Smooth muscle cell (in vitro differentiated cells): ENCODE measurements around the gene MAPKAPK3. TPM values are rescaled to one million over a fixed set of nuclear protein-coding genes. Genes with fewer than 3 reads are reported as not detected.
"Not testable (repeated sequence)": the region's sequence is repeated elsewhere in the genome, so short reads cannot be mapped to it uniquely, and the experiment has no call there.

Source experiments
- DNase-seq: peaks from one replicate; lab custom pipeline; 2025; ENCODE audit not compliant: unreplicated experiment; lab: John Stamatoyannopoulos, UW
- H2AFZ ChIP-seq: fragments of 200-600 bp; sonication (generic); 2 replicates; pipeline ENCODE4 v1.6.0; 2016; ENCODE audit warnings: antibody characterized with exemption, low read depth, mild to moderate bottlenecking
- H3F3A ChIP-seq: fragments of 200-600 bp; sonication (generic); 2 replicates; pipeline ENCODE4 v1.6.0; 2017; ENCODE audit warnings: antibody characterized with exemption, low read depth
- H3K27ac ChIP-seq: fragments of 200-600 bp; sonication (generic); 2 replicates; pipeline ENCODE4 v1.5.1; 2016; ENCODE audit warnings: low read depth, mild to moderate bottlenecking
- H3K27me3 ChIP-seq: fragments of 200-600 bp; sonication (generic); 2 replicates; pipeline ENCODE4 v1.6.1; 2016; ENCODE audit warnings: low read depth, mild to moderate bottlenecking
- H3K36me3 ChIP-seq: fragments of 200-600 bp; sonication (generic); 2 replicates; pipeline ENCODE4 v1.5.1; 2016; ENCODE audit warnings: low read depth
- H3K4me1 ChIP-seq: fragments of 200-600 bp; sonication (generic); 2 replicates; pipeline ENCODE4 v1.5.1; 2016; ENCODE audit warnings: low read depth
- H3K4me2 ChIP-seq: fragments of 200-600 bp; sonication (generic); 2 replicates; pipeline ENCODE4 v1.6.0; 2016; ENCODE audit warnings: mild to moderate bottlenecking
- H3K4me3 ChIP-seq: fragments of 200-600 bp; sonication (generic); 2 replicates; pipeline ENCODE4 v1.5.1; 2016; ENCODE audit warnings: mild to moderate bottlenecking
- H3K79me2 ChIP-seq: fragments of 200-600 bp; sonication (generic); 2 replicates; pipeline ENCODE4 v1.6.0; 2016; ENCODE audit warnings: low read depth, mild to moderate bottlenecking
- H3K9ac ChIP-seq: fragments of 200-600 bp; sonication (generic); 2 replicates; pipeline ENCODE4 v1.6.0; 2016; ENCODE audit warnings: low read depth
- H3K9me3 ChIP-seq: fragments of 200-600 bp; sonication (generic); replicated peaks from 2 replicates; pipeline ENCODE4 v1.5.1; 2016; ENCODE audit warnings: low read depth
- H4K20me1 ChIP-seq: fragments of 200-600 bp; sonication (generic); 2 replicates; pipeline ENCODE4 v1.6.0; 2016; ENCODE audit warnings: low read depth
- CTCF ChIP-seq: fragments of 200-600 bp; sonication (generic); IDR thresholded peaks from 2 replicates; pipeline ENCODE4 v1.5.1; 2017; ENCODE audit warnings: borderline replicate concordance, mild to moderate bottlenecking, antibody characterized with exemption; ENCODE audit not compliant: insufficient read depth, poor library complexity, severe bottlenecking
- WGBS: methylation state at CpG from one replicate; pipeline ENCODE4 v1.1.7; 2016; ENCODE audit warnings: low lambda C conversion rate; 5-methylcytosine and 5-hydroxymethylcytosine counted together
- polyA plus RNA-seq: library from polyadenylated mRNA; unstranded; fragments of >200 nt; fragmentation: Nextera tagmentation; extraction: Ambion mirVana; gene quantifications from 2 replicates; pipeline ENCODE4 v1.2.1, GENCODE V29; 2016
- total RNA-seq: library from RNA; depleted of rRNA; stranded (reverse); fragments of >200 nt; gene quantifications from 2 replicates; pipeline ENCODE4 v1.2.3, GENCODE V29; 2014

MAPKAPK3 gene
- total and polyA plus RNA-seq, 2 experiments from 2014 or later: 17.1 to 18.7 TPM

DNA sequence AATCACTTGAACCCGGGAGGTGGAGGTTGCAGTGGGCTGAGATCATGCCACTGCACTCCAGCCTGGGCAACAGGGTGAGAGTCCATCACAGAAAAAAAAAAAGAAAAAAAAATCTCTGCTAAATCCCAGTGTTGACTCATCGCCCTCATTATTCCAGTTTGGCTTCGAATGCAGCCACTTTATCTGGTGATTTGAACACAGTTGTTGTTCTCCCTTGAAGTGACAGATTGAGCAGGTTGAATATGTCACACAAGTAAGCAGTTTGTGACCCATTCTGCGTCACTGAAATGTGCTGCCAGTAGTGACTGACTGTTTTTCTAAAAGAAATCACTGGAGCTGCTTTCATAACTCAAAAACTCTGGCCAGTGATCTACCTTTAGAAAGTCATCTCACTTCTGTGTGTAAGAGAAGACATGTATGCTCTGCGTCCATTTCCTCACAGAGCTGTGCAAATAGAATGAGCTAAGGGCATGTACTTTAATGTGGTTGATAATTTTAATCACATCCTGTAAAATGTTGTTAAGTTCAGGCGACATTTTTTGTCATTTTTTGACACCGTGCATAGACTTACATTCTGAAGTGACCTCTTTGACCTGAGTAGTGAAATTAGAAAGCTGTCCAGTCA lies 70.3 kb downstream of the MAPKAPK3 start:
- Histone ChIP-seq H3K36me3 (no peaks in the 10 kb centered on the region), H3K4me2 (no peak overlapping the region), H3F3A (no peaks in the 10 kb centered on the region), H3K4me3 (no peak overlapping the region), H3K27me3 (no peaks in the 10 kb centered on the region), H3K27ac (no peak overlapping the region), H3K79me2 (no peaks in the 10 kb centered on the region), H3K9ac (no peak overlapping the region), H2AFZ (no peak overlapping the region), H3K4me1 (no peaks in the 10 kb centered on the region), H4K20me1 (no peaks in the 10 kb centered on the region), H3K9me3 (no peaks in the 10 kb centered on the region)
- no peak for DNase-seq
- no peak for TF ChIP-seq CTCF
- WGBS: 77% methylated on average over 7 of the region's 7 CpGs

- no peaks in the 10 kb centered on the region for H3K9me3 ChIP-seq
- no peak overlapping the region for H3K9ac ChIP-seq
- no peak overlapping the region for H3K27ac ChIP-seq
- DNase-seq: no peak
- H3K27me3 ChIP-seq: no peaks in the 10 kb centered on the region
- H3K4me1 ChIP-seq: no peaks in the 10 kb centered on the region
- H3K36me3 ChIP-seq: no peaks in the 10 kb centered on the region
- H3K4me3 ChIP-seq: no peak overlapping the region
- no peaks in the 10 kb centered on the region for H3K79me2 ChIP-seq
- WGBS: 76% methylated on average over 2 of the region's 2 CpGs
- H3F3A ChIP-seq: no peaks in the 10 kb centered on the region
- H2AFZ ChIP-seq: no peak overlapping the region
- TF ChIP-seq CTCF: no peak
- no peak overlapping the region for H3K4me2 ChIP-seq
- H4K20me1 ChIP-seq: no peaks in the 10 kb centered on the region
Measured at GRCh38 chr3:50687916-50688315, 71.0 kb downstream of the MAPKAPK3 start.

GRCh38 chr3:50688602-50689001 lies 71.7 kb downstream of the MAPKAPK3 start:
- H2AFZ ChIP-seq, H3K9me3 ChIP-seq, H3K4me3 ChIP-seq, H3K27me3 ChIP-seq, H3K4me2 ChIP-seq, H3K27ac ChIP-seq, H3F3A ChIP-seq, H3K79me2 ChIP-seq, DNase-seq, H3K4me1 ChIP-seq, H3K36me3 ChIP-seq, H4K20me1 ChIP-seq, H3K9ac ChIP-seq: not testable (repeated sequence)
- 61% methylated on average over 4 of the region's 4 CpGs for WGBS

DNA sequence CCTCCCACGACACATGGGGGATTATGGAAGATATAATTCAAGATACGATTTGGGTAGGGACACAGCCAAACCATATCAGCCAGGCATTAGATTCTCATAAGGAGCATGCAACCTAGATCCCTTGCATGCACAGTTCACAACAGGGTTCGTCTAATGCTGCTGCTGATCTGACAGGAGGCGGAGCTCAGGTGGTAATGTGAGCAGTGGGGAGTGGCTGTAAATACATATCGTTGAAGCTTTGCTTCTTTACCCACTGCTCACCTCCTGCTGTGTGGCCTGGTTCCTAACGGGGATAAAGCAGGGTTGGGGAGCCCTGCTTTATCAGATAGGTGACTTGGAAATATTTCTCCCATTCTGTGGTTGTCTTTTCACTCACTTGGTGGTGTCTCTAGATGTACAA lies 72.6 kb downstream of the MAPKAPK3 start:
- Histone ChIP-seq H3K4me1 (no peaks in the 10 kb centered on the region), H3F3A (no peaks in the 10 kb centered on the region), H3K36me3 (no peaks in the 10 kb centered on the region), H3K9ac (no peak overlapping the region), H3K27me3 (no peaks in the 10 kb centered on the region), H4K20me1 (no peaks in the 10 kb centered on the region), H2AFZ (no peak overlapping the region), H3K9me3 (no peaks in the 10 kb centered on the region), H3K27ac (no peak overlapping the region), H3K79me2 (no peaks in the 10 kb centered on the region), H3K4me2 (no peak overlapping the region), H3K4me3 (no peak overlapping the region)
- TF ChIP-seq CTCF: no peak
- WGBS: 58% methylated on average over 6 of the region's 6 CpGs
- DNase-seq: no peak
